Subcutaneous abdominal adipose tissue (tissue), 5 donors: Measurements from ENCODE around the gene FAM47C.
"Not testable (repeated sequence)": the region's sequence is repeated elsewhere in the genome, so short reads cannot be mapped to it uniquely, and the experiment has no call there.

ENCODE experiments used
- H3K27ac ChIP-seq: one replicate; pipeline ENCODE4 v1.7.0; 2013; ENCODE audit warnings: low read depth, mild to moderate bottlenecking, inconsistent platforms, low read length, moderate library complexity
- H3K27me3 ChIP-seq, 5 donors: one replicate each; pipeline ENCODE4 v1.7.0; 2013; ENCODE audit warnings: low read length in 5 of 5, inconsistent platforms in 1 of 5; ENCODE audit not compliant: control insufficient read depth in 5 of 5, insufficient read depth in 4 of 5
- H3K36me3 ChIP-seq, 5 donors: one replicate each; pipeline ENCODE4 v1.7.0; 2013; ENCODE audit warnings: low read length in 5 of 5; ENCODE audit not compliant: control insufficient read depth in 5 of 5, insufficient read depth in 5 of 5
- H3K4me1 ChIP-seq, 5 donors: one replicate each; pipeline ENCODE4 v1.7.0; 2013; ENCODE audit warnings: low read length in 5 of 5, mild to moderate bottlenecking in 3 of 5, moderate library complexity in 1 of 5; ENCODE audit not compliant: control insufficient read depth in 5 of 5, insufficient read depth in 5 of 5
- H3K4me3 ChIP-seq, 5 donors: one replicate each; pipeline ENCODE4 v1.7.0; 2013; ENCODE audit warnings: low read length in 5 of 5, low read depth in 1 of 5
- H3K9ac ChIP-seq, 5 donors: one replicate each; pipeline ENCODE4 v1.7.0; 2013; ENCODE audit warnings: low read length in 5 of 5, mild to moderate bottlenecking in 4 of 5, moderate library complexity in 3 of 5
- H3K9me3 ChIP-seq, 5 donors: one replicate each; pipeline ENCODE4 v1.7.0; 2013; ENCODE audit warnings: low read length in 5 of 5; ENCODE audit not compliant: control insufficient read depth in 5 of 5
- donor health status: healthy.
- donor health status: healthy.
- donor health status: healthy.
- donor health status: healthy.
- donor health status: healthy.

FAM47C gene

GRCh38 chrX:37008182-37008581 is at the start of gene FAM47C:
Gene FAM47C, plus strand, starts transcription at chrX:37008366. Its CDS starts 45 bp downstream, at chrX:37008411.
- not testable (repeated sequence) for H3K9me3 ChIP-seq, H3K36me3 ChIP-seq, H3K27ac ChIP-seq, H3K9ac ChIP-seq, H3K4me3 ChIP-seq, H3K4me1 ChIP-seq, H3K27me3 ChIP-seq

GRCh38 chrX:36961590-36961989 is 46.6 kb upstream of the FAM47C start:
- Histone ChIP-seq H3K9me3 (no peaks in the 10 kb centered on the region), H3K4me3 (no peak overlapping the region), H3K27ac (no peak overlapping the region), H3K9ac (no peak overlapping the region), H3K4me1 (peaks cover 0 to 6% (median 0%) of the 10 kb centered on the region in 5 donors), H3K27me3 (peaks cover 3 to 11% (median 8%) of the 10 kb centered on the region in 5 donors), H3K36me3 (no peaks in the 10 kb centered on the region)

- H3K4me1 ChIP-seq, result no peaks in the 10 kb centered on the region
- H3K9me3 ChIP-seq, result peaks cover 0 to 2% (median 0%) of the 10 kb centered on the region in 5 donors
- peaks cover 0 to 3% (median under 1%) of the 10 kb centered on the region in 5 donors for H3K27me3 ChIP-seq
- no peak overlapping the region for H3K9ac ChIP-seq
- H3K27ac ChIP-seq, result no peak overlapping the region
- no peaks in the 10 kb centered on the region for H3K36me3 ChIP-seq
- no peak overlapping the region for H3K4me3 ChIP-seq
These were observed 44.9 kb upstream of the FAM47C start for GRCh38 chrX:36963069-36963808.

GRCh38 chrX:36963852-36964251 is 44.3 kb upstream of the FAM47C start:
- no peak overlapping the region for H3K9ac ChIP-seq
- H3K27ac ChIP-seq, result no peak overlapping the region
- no peak overlapping the region for H3K4me3 ChIP-seq
- H3K9me3 ChIP-seq, result peaks cover 0 to 2% (median 0%) of the 10 kb centered on the region in 5 donors
- H3K36me3 ChIP-seq, result no peaks in the 10 kb centered on the region
- peaks cover 0 to 2% (median 0%) of the 10 kb centered on the region in 5 donors for H3K27me3 ChIP-seq
- H3K4me1 ChIP-seq, result no peaks in the 10 kb centered on the region

GRCh38 chrX:36973575-36973974 is 34.6 kb upstream of the FAM47C start:
- H3K36me3 ChIP-seq, result no peaks in the 10 kb centered on the region

GRCh38 chrX:36974911-36975310 is 33.3 kb upstream of the FAM47C start:
- no peaks in the 10 kb centered on the region for H3K9me3 ChIP-seq
- no peaks in the 10 kb centered on the region for H3K4me1 ChIP-seq
- H3K36me3 ChIP-seq, result no peaks in the 10 kb centered on the region
- peaks cover 0 to 4% (median 0%) of the 10 kb centered on the region in 5 donors for H3K27me3 ChIP-seq
- H3K27ac ChIP-seq, result no peak overlapping the region
- no peak overlapping the region for H3K9ac ChIP-seq
- H3K4me3 ChIP-seq, result no peak overlapping the region

More at GRCh38 chrX:36973575-36973974, 34.6 kb upstream of the FAM47C start:
- Histone ChIP-seq H3K4me1 (no peaks in the 10 kb centered on the region), H3K27me3 (peaks cover 0 to 4% (median 0%) of the 10 kb centered on the region in 5 donors), H3K27ac (no peak overlapping the region), H3K9me3 (no peaks in the 10 kb centered on the region), H3K9ac (no peak overlapping the region), H3K4me3 (no peak overlapping the region)

- no peak overlapping the region for H3K27ac ChIP-seq
- H3K4me3 ChIP-seq, result no peak overlapping the region
- no peaks in the 10 kb centered on the region for H3K9me3 ChIP-seq
- H3K27me3 ChIP-seq, result no peaks in the 10 kb centered on the region
- H3K4me1 ChIP-seq, result no peaks in the 10 kb centered on the region
- no peaks in the 10 kb centered on the region for H3K36me3 ChIP-seq
- no peak overlapping the region for H3K9ac ChIP-seq
These were observed 29.3 kb upstream of the FAM47C start for GRCh38 chrX:36978886-36979285.

GRCh38 chrX:36983831-36984230 is 24.3 kb upstream of the FAM47C start:
- H3K4me3 ChIP-seq, result no peak overlapping the region
- H3K27me3 ChIP-seq, result peaks cover 0 to 5% (median 0%) of the 10 kb centered on the region in 5 donors
- H3K9ac ChIP-seq, result no peak overlapping the region
- peaks cover 0 to 7% (median 0%) of the 10 kb centered on the region in 5 donors for H3K4me1 ChIP-seq
- no peak overlapping the region for H3K27ac ChIP-seq
- H3K9me3 ChIP-seq, result no peaks in the 10 kb centered on the region
- no peaks in the 10 kb centered on the region for H3K36me3 ChIP-seq

- H3K9ac ChIP-seq, H3K27me3 ChIP-seq, H3K27ac ChIP-seq, H3K9me3 ChIP-seq, H3K4me1 ChIP-seq, H3K36me3 ChIP-seq: not testable (repeated sequence)
- H3K4me3 ChIP-seq, result peak overlapping the region in 3 of 5 donors; percentile 32 to 45 (median 44)
These were observed 22.6 kb upstream of the FAM47C start for GRCh38 chrX:36985416-36986209.

GRCh38 chrX:36986231-36986630 is 21.9 kb upstream of the FAM47C start:
- no peak overlapping the region for H3K27ac ChIP-seq
- H3K4me3 ChIP-seq, result peak overlapping the region in 2 of 5 donors; percentile 32 to 45
- H3K27me3 ChIP-seq, result peaks cover 0 to 10% (median 0%) of the 10 kb centered on the region in 5 donors
- H3K4me1 ChIP-seq, result peaks cover 0 to 7% (median 0%) of the 10 kb centered on the region in 5 donors
- H3K9ac ChIP-seq, result no peak overlapping the region
- H3K9me3 ChIP-seq, result peaks cover 0 to 3% (median 0%) of the 10 kb centered on the region in 5 donors
- H3K36me3 ChIP-seq, result no peaks in the 10 kb centered on the region
